GM12878 (cell line): ENCODE measurements around the gene PRRT4. TPM values are rescaled to one million over a fixed set of nuclear protein-coding genes. Genes with fewer than 3 reads are reported as not detected.

ENCODE experiments used
- ATAC-seq: fragments of 200-7000 bp; cut with Tn5 transposase; 3 replicates; pipeline ENCODE4 v1.9.1; 2020; ENCODE audit warnings: mild to moderate bottlenecking, moderate library complexity
- BruUV-seq: library from RNA; stranded (reverse); fragments of 400-500 nt; replicated peaks from 2 replicates; lab custom pipeline; 2021; lab: Mats Ljungman, UMichigan
- CTCF ChIA-PET: fragments of 300-600 bp; sonication (Branson Sonifier 250); formaldehyde crosslinking; extraction: SDS; loops from one replicate; lab custom pipeline; 2021; ENCODE audit warnings: inconsistent platforms; lab: Yijun Ruan, JAX
- POLR2A ChIA-PET: fragments of 350-600 bp; formaldehyde crosslinking; extraction: SDS; loops from one replicate; lab custom pipeline; 2021; ENCODE audit warnings: inconsistent platforms; lab: Charles Lee
- RAD21 ChIA-PET: fragments of 300-600 bp; sonication (Branson Sonifier 250); formaldehyde crosslinking; loops from one replicate; lab custom pipeline; 2023; ENCODE audit warnings: antibody characterized with exemption; ENCODE audit not compliant: unreplicated experiment; lab: Charles Lee
- SMC1A ChIA-PET: fragments of 300-600 bp; sonication (Branson Sonifier 250); formaldehyde crosslinking; loops from one replicate; lab custom pipeline; 2023; ENCODE audit not compliant: unreplicated experiment, uncharacterized antibody; lab: Charles Lee
- DNase-seq: peaks from one replicate; pipeline ENCODE4 v3.0.0-alpha.2; 2011; ENCODE audit warnings: low read depth, low spot score
- FAIRE-seq: peaks from 3 replicates; lab custom pipeline; 2011; peaks lifted over from hg19 to GRCh38; lab: Jason Lieb, UNC
- H2AFZ ChIP-seq: 2 replicates; pipeline ENCODE4 v1.6.0; 2011; ENCODE audit warnings: low read depth, low read length, control low read depth; ENCODE audit not compliant: control insufficient read depth
- H3K27ac ChIP-seq: 2 replicates; pipeline ENCODE4 v1.5.1; 2011; ENCODE audit warnings: control low read depth; ENCODE audit not compliant: control insufficient read depth, insufficient read depth
- H3K27me3 ChIP-seq, 2 experiments: replicated peaks in 1 of 2; 2 replicates each; pipeline versions ENCODE4 v1.6.0 to v1.6.1; 2011; ENCODE audit warnings: low read length in 1 of 2; ENCODE audit not compliant: control insufficient read depth in 2 of 2, insufficient read depth in 2 of 2
- H3K36me3 ChIP-seq, 2 experiments: 2 replicates each; pipeline ENCODE4 v1.5.1; 2011; ENCODE audit warnings: low read length in 1 of 2; ENCODE audit not compliant: control insufficient read depth in 2 of 2, insufficient read depth in 2 of 2
- H3K4me1 ChIP-seq: 2 replicates; pipeline ENCODE4 v1.6.1; 2011; ENCODE audit warnings: mild to moderate bottlenecking, low read length, moderate library complexity, mixed read lengths; ENCODE audit not compliant: control insufficient read depth, insufficient read depth
- H3K4me2 ChIP-seq: 2 replicates; pipeline ENCODE4 v1.6.0; 2011; ENCODE audit warnings: control low read depth; ENCODE audit not compliant: control insufficient read depth, insufficient read depth
- H3K4me3 ChIP-seq: fragments of 200-600 bp; sonication (generic); 2 replicates; pipeline ENCODE4 v1.5.1; 2016
- H3K79me2 ChIP-seq: 2 replicates; pipeline ENCODE4 v1.6.0; 2011; ENCODE audit warnings: low read length; ENCODE audit not compliant: control insufficient read depth, insufficient read depth
- H3K9ac ChIP-seq: 2 replicates; pipeline ENCODE4 v1.8.0; 2011; ENCODE audit warnings: low read length, control low read depth, mixed read lengths; ENCODE audit not compliant: control insufficient read depth, insufficient read depth
- H3K9me3 ChIP-seq: replicated peaks from 3 replicates; pipeline ENCODE4 v1.5.1; 2011; ENCODE audit warnings: mild to moderate bottlenecking, low read length; ENCODE audit not compliant: control insufficient read depth, insufficient read depth
- H4K20me1 ChIP-seq: 2 replicates; pipeline ENCODE4 v1.6.0; 2011; ENCODE audit not compliant: control insufficient read depth, insufficient read depth
- E4F1 ChIP-seq: fragments of 450-650 bp; IDR thresholded peaks from 2 replicates; pipeline ENCODE4 v1.6.1; 2018; ENCODE audit warnings: borderline replicate concordance, mild to moderate bottlenecking; ENCODE audit not compliant: partially characterized antibody
- FOXM1 ChIP-seq: IDR thresholded peaks from 2 replicates; pipeline ENCODE4 v1.6.1; 2012; ENCODE audit warnings: low read depth, mild to moderate bottlenecking, inconsistent platforms, low read length, moderate library complexity
- IRF5 ChIP-seq: fragments of 450-650 bp; IDR thresholded peaks from 2 replicates; pipeline ENCODE4 v1.6.1; 2017; ENCODE audit warnings: borderline replicate concordance
- JUND ChIP-seq: IDR thresholded peaks from 2 replicates; pipeline ENCODE4 v1.6.1; 2012; ENCODE audit warnings: low read depth, mild to moderate bottlenecking, low read length, improper control_type of control experiment, moderate library complexity
- NRF1 ChIP-seq: conservative IDR thresholded peaks from 2 replicates; pipeline ENCODE4 v1.6.1; 2011; ENCODE audit warnings: mild to moderate bottlenecking, low read depth, low read length, improper control_type of control experiment
- TAF1 ChIP-seq: IDR thresholded peaks from 2 replicates; pipeline ENCODE4 v1.6.1; 2011; ENCODE audit warnings: mild to moderate bottlenecking, low read depth, low read length, borderline replicate concordance
- WGBS: methylation state at CpG from one replicate; pipeline ENCODE4 v1.1.6; 2016; ENCODE audit warnings: low lambda C conversion rate; ENCODE audit not compliant: insufficient replicate concordance, insufficient coverage; ENCODE audit errors: missing lambda C conversion rate; 5-methylcytosine and 5-hydroxymethylcytosine counted together
- in situ Hi-C: fragments of 300-500 bp; cut with MboI; formaldehyde crosslinking; loops from 9 replicates; pipeline ENCODE4 v1.14.3; 2018; ENCODE audit warnings: mixed read lengths
- intact Hi-C: fragments of 100-400 bp; cut with micrococcal nuclease; formaldehyde crosslinking; loops from one replicate; pipeline ENCODE4 v1.14.2; 2022; ENCODE audit not compliant: unreplicated experiment
- polyA plus RNA-seq, 11 experiments: library from polyadenylated mRNA; depleted of rRNA in 4 of 11; unstranded in 6 of 11; stranded (reverse) in 5 of 11; fragments of >200 nt; fragmentation: Nextera tagmentation in 4 of 11; fragmentation: Illumina TruSeq in 1 of 11; extraction: Ambion mirVana in 4 of 11; extraction: Trizol in 1 of 11; gene quantifications; 1 replicate in 1 of 11; 2 replicates in 10 of 11; pipeline versions ENCODE4 v1.2.1 to v1.2.3, GENCODE V29; 2011 to 2016; ENCODE audit warnings: inconsistent platforms in 2 of 11, missing spikeins in 2 of 11, low read depth in 1 of 11
- total RNA-seq, 4 experiments: library from RNA; depleted of rRNA in 3 of 4; stranded (reverse); fragments of >200 nt in 3 of 4; fragmentation: Illumina TruSeq in 1 of 4; extraction: Trizol in 1 of 4; gene quantifications; 2 replicates each; pipeline versions ENCODE4 v1.2.1 to v1.2.3, GENCODE V29; 2013 to 2021
- TF ChIP-seq, protein P1 (sequence below): IDR thresholded peaks from 2 replicates; pipeline ENCODE4 v1.6.1; 2011; ENCODE audit warnings: borderline replicate concordance, low read depth, mild to moderate bottlenecking, moderate library complexity, low read length; ENCODE audit not compliant: insufficient read depth, poor library complexity, severe bottlenecking

PRRT4 gene
- total and polyA plus RNA-seq, 10 of the 15 experiments (the other 5 are each of a cell fraction or from before 2014, with no cell fraction given), result not detected

- TF ChIP-seq, protein P1, sequence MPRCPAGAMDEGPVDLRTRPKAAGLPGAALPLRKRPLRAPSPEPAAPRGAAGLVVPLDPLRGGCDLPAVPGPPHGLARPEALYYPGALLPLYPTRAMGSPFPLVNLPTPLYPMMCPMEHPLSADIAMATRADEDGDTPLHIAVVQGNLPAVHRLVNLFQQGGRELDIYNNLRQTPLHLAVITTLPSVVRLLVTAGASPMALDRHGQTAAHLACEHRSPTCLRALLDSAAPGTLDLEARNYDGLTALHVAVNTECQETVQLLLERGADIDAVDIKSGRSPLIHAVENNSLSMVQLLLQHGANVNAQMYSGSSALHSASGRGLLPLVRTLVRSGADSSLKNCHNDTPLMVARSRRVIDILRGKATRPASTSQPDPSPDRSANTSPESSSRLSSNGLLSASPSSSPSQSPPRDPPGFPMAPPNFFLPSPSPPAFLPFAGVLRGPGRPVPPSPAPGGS, result no peak
These were observed 28.3 kb upstream of the PRRT4 start (continued) for GRCh38 chr7:128389618-128390329.

- no TSS peak for BruUV-seq
- Histone ChIP-seq H3K4me2 (no peak overlapping the region), H3K4me1 (no peaks in the 10 kb centered on the region), H3K9me3 (no peaks in the 10 kb centered on the region), H3K36me3 (peaks cover 0 to 3% of the 10 kb centered on the region in 2 experiments; a peak in 2 of 4 replicates), H2AFZ (no peak overlapping the region), H3K79me2 (no peaks in the 10 kb centered on the region), H3K27me3 (no peaks in the 10 kb centered on the region; a peak in 1 of 4 replicates), H3K27ac (no peak overlapping the region), H4K20me1 (no peaks in the 10 kb centered on the region), H3K4me3 (no peak overlapping the region), H3K9ac (no peak overlapping the region)
- no peak for TF ChIP-seq TAF1
- no peak for TF ChIP-seq IRF5
- no peak for TF ChIP-seq E4F1
- no peak for TF ChIP-seq FOXM1
- TF ChIP-seq NRF1, result no peak
- TF ChIP-seq JUND, result no peak
- CTCF ChIA-PET, result interaction anchor here (0.6 to 6.4 kb wide), 8 partner anchors 9 to 486 kb away, joined by 3 to 106 read pairs (median 12); partner anchors contain the start of gene RBM28
- DNase-seq (no peak), ATAC-seq (no peak; the same call in 2 of the 3 replicates), FAIRE-seq (no peak)
- POLR2A ChIA-PET, result no interaction called here
- SMC1A ChIA-PET, result interaction anchor here (1.1 to 2.3 kb wide), 3 partner anchors 9 to 42 kb away, joined by 3 to 19 read pairs (median 4); no protein-coding TSS in a partner anchor
- in situ Hi-C loops (no loop called here), intact Hi-C loops (loop anchor here (10.0 kb wide), 1 partner anchor 254 kb away; no protein-coding TSS in a partner anchor)
- RAD21 ChIA-PET, result interaction anchor here (1.8 kb wide), 1 partner anchor 42 kb away, joined by 4 read pairs; no protein-coding TSS in a partner anchor
- WGBS, result 23% methylated on average over 2 of the region's 2 CpGs
These were observed 27.7 kb upstream of the PRRT4 start for GRCh38 chr7:128389085-128389617.
